ENCODE results near the gene OR2T8. TPM values are rescaled to one million over a fixed set of nuclear protein-coding genes. Genes with fewer than 3 reads are reported as not detected.

OR2T8 gene
- total RNA-seq, 1 experiment from 2014 or later, result not detected

DNA sequence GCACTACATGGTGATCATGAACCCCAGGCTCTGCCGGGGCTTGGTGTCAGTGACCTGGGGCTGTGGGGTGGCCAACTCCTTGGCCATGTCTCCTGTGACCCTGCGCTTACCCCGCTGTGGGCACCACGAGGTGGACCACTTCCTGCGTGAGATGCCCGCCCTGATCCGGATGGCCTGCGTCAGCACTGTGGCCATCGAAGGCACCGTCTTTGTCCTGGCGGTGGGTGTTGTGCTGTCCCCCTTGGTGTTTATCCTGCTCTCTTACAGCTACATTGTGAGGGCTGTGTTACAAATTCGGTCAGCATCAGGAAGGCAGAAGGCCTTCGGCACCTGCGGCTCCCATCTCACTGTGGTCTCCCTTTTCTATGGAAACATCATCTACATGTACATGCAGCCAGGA, 24.1 kb upstream of the OR2T8 start:
- intact Hi-C loops (cut with micrococcal nuclease; ENCODE audit: unreplicated experiment), result no loop called here
- Mint-ChIP-seq H3K9me3 (ENCODE audit: low read depth, unreplicated experiment) (peaks cover 11% of the 10 kb centered on the region), H3K27ac (ENCODE audit: unreplicated experiment) (no peak overlapping the region), H3K4me1 (ENCODE audit: low read depth, unreplicated experiment) (no peaks in the 10 kb centered on the region), H3K4me3 (ENCODE audit: low read depth, unreplicated experiment) (no peak overlapping the region), H3K36me3 (ENCODE audit: insufficient read depth, unreplicated experiment) (no peaks in the 10 kb centered on the region), H3K27me3 (ENCODE audit: unreplicated experiment) (no peaks in the 10 kb centered on the region)
- CTCF ChIA-PET, result no interaction called here
- DNase-seq, result no peak
- no TSS peak for BruUV-seq (replicated peaks)
- TF ChIP-seq, protein P1, sequence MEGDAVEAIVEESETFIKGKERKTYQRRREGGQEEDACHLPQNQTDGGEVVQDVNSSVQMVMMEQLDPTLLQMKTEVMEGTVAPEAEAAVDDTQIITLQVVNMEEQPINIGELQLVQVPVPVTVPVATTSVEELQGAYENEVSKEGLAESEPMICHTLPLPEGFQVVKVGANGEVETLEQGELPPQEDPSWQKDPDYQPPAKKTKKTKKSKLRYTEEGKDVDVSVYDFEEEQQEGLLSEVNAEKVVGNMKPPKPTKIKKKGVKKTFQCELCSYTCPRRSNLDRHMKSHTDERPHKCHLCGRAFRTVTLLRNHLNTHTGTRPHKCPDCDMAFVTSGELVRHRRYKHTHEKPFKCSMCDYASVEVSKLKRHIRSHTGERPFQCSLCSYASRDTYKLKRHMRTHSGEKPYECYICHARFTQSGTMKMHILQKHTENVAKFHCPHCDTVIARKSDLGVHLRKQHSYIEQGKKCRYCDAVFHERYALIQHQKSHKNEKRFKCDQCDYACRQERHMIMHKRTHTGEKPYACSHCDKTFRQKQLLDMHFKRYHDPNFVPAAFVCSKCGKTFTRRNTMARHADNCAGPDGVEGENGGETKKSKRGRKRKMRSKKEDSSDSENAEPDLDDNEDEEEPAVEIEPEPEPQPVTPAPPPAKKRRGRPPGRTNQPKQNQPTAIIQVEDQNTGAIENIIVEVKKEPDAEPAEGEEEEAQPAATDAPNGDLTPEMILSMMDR (IDR thresholded peaks at IDR 0.05; ENCODE audit: unreplicated experiment), result no peak

- intact Hi-C loops (cut with micrococcal nuclease; ENCODE audit: unreplicated experiment), result no loop called here
- Mint-ChIP-seq H3K36me3 (ENCODE audit: insufficient read depth, unreplicated experiment) (no peaks in the 10 kb centered on the region), H3K9me3 (ENCODE audit: low read depth, unreplicated experiment) (peaks cover 19% of the 10 kb centered on the region), H3K27ac (ENCODE audit: unreplicated experiment) (no peak overlapping the region), H3K4me1 (ENCODE audit: low read depth, unreplicated experiment) (no peaks in the 10 kb centered on the region), H3K27me3 (ENCODE audit: unreplicated experiment) (no peaks in the 10 kb centered on the region), H3K4me3 (ENCODE audit: low read depth, unreplicated experiment) (no peak overlapping the region)
- TF ChIP-seq, protein P1 (IDR thresholded peaks at IDR 0.05; ENCODE audit: unreplicated experiment), result no peak
- CTCF ChIA-PET, result no interaction called here
- BruUV-seq (replicated peaks), result no TSS peak
- no peak for DNase-seq
Observed at GRCh38 chr1:247904122-247904521, 15.9 kb upstream of the OR2T8 start.

- no peak for DNase-seq
Observed at GRCh38 chr1:247905181-247905580, 14.9 kb upstream of the OR2T8 start.

GRCh38 chr1:247905910-247906503, 14.0 kb upstream of the OR2T8 start:
- BruUV-seq (replicated peaks), result no TSS peak

More at GRCh38 chr1:247905181-247905580, 14.9 kb upstream of the OR2T8 start:
- intact Hi-C loops (cut with micrococcal nuclease; ENCODE audit: unreplicated experiment), result no loop called here
- CTCF ChIA-PET, result no interaction called here
- Mint-ChIP-seq H3K4me3 (ENCODE audit: low read depth, unreplicated experiment) (no peak overlapping the region), H3K9me3 (ENCODE audit: low read depth, unreplicated experiment) (peaks cover 22% of the 10 kb centered on the region), H3K27ac (ENCODE audit: unreplicated experiment) (no peak overlapping the region), H3K4me1 (ENCODE audit: low read depth, unreplicated experiment) (no peaks in the 10 kb centered on the region), H3K36me3 (ENCODE audit: insufficient read depth, unreplicated experiment) (no peaks in the 10 kb centered on the region), H3K27me3 (ENCODE audit: unreplicated experiment) (no peaks in the 10 kb centered on the region)
- TF ChIP-seq, protein P1 (IDR thresholded peaks at IDR 0.05; ENCODE audit: unreplicated experiment), result no peak
- BruUV-seq (replicated peaks), result no TSS peak

More at GRCh38 chr1:247905910-247906503, 14.0 kb upstream of the OR2T8 start:
- Mint-ChIP-seq H3K9me3 (ENCODE audit: low read depth, unreplicated experiment) (peaks cover 26% of the 10 kb centered on the region), H3K4me3 (ENCODE audit: low read depth, unreplicated experiment) (no peak overlapping the region), H3K27me3 (ENCODE audit: unreplicated experiment) (no peaks in the 10 kb centered on the region), H3K27ac (ENCODE audit: unreplicated experiment) (no peak overlapping the region), H3K36me3 (ENCODE audit: insufficient read depth, unreplicated experiment) (no peaks in the 10 kb centered on the region), H3K4me1 (ENCODE audit: low read depth, unreplicated experiment) (no peaks in the 10 kb centered on the region)
- intact Hi-C loops (cut with micrococcal nuclease; ENCODE audit: unreplicated experiment), result no loop called here
- TF ChIP-seq, protein P1 (IDR thresholded peaks at IDR 0.05; ENCODE audit: unreplicated experiment), result no peak
- no peak for DNase-seq
- CTCF ChIA-PET, result no interaction called here

Data from Calu3 (cell line).